Fibroblast of mammary gland (primary cell): Measurements from ENCODE around the gene SNX22.
"Not testable (repeated sequence)": the region's sequence is repeated elsewhere in the genome, so short reads cannot be mapped to it uniquely, and the experiment has no call there.

Experiments
- DNase-seq: peaks from one replicate; pipeline ENCODE4 v3.0.0-alpha.2; 2010; ENCODE audit warnings: low read depth
- H3K4me3 ChIP-seq: 2 replicates; pipeline ENCODE4 v1.5.1; 2011; ENCODE audit warnings: low read depth, mild to moderate bottlenecking, low read length, moderate library complexity; ENCODE audit not compliant: control insufficient read depth
- TF ChIP-seq, protein P1 (sequence below): conservative IDR thresholded peaks from 2 replicates; pipeline ENCODE4 v1.5.1; 2011; ENCODE audit warnings: low read depth, low read length, inconsistent platforms; ENCODE audit not compliant: control insufficient read depth, insufficient read depth

The SNX22 gene

DNA sequence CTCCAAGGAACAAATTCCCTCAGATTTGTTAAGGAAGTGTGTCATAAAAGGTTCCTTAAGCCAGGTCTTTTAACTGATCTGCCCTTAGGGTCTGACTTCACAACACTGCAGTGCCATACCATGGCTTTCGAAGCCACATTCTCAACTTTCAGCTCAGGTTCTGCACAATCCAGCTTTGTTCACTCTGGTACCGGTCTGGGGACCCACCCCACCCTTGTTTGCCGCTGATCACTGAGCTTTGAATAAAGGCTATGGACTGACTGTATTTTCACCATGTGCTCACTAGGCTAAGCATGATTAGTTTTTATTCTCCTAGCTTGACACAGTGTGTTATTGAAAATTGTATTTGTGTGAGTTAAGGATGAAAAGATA, 39.9 kb upstream of the SNX22 start:
- TF ChIP-seq, protein P1, sequence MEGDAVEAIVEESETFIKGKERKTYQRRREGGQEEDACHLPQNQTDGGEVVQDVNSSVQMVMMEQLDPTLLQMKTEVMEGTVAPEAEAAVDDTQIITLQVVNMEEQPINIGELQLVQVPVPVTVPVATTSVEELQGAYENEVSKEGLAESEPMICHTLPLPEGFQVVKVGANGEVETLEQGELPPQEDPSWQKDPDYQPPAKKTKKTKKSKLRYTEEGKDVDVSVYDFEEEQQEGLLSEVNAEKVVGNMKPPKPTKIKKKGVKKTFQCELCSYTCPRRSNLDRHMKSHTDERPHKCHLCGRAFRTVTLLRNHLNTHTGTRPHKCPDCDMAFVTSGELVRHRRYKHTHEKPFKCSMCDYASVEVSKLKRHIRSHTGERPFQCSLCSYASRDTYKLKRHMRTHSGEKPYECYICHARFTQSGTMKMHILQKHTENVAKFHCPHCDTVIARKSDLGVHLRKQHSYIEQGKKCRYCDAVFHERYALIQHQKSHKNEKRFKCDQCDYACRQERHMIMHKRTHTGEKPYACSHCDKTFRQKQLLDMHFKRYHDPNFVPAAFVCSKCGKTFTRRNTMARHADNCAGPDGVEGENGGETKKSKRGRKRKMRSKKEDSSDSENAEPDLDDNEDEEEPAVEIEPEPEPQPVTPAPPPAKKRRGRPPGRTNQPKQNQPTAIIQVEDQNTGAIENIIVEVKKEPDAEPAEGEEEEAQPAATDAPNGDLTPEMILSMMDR = no peak
- H3K4me3 ChIP-seq = no peak overlapping the region
- DNase-seq = no peak

DNA sequence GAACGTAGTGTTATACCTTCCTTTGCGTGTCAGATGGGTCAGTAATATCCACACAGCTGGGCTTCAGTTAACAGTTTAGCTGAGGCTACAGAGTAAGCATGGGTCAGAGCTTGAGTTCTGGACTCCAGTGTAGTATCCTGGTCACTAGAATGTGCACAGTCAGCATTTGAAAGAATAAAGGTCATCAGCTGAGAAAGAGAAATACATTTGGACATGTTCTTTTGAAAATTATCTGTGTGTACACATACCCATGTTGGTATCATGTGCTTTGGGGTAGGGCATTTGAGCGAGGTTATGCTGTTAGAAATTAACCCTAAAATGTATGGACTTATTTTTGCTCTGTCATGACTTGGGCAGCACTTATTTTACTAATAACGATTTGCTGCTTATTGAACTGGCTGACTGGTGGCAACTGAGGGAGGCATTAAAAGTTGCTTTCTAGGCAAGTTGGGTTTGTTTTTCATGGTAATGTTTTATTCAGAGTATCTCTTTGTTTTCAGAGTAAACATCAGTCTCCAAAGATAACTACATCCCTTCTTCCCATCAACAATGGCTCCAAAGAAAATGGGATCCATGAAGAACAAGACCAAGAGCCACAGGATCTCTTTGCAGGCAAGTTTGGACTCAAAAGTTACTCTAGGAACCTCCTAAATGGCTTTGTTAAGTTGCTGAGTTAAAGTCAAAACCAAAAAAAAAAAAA, 39.3 kb upstream of the SNX22 start:
- no peak for DNase-seq
- TF ChIP-seq, protein P1 = no peak

DNA sequence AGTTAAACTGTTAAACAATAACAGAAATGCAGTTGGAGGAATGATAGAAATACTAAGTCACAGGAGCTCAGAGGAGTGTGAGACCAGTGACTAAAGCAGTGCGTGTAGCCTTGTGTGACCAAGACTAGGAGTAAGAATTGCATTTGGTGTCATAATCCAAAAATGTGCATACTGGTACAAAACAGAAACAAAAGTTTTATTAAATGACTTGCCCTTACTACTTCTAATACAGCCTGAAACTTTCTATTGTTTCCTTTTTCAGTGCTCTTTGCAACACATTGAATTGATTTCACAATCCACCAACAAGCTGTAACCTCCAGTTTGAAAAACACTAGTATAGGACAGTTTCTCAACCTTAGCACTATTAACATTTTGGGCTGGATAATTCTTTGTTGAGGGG, 38.6 kb upstream of the SNX22 start:
- TF ChIP-seq, protein P1 = no peak
- H3K4me3 ChIP-seq = no peak overlapping the region
- DNase-seq = peak; percentile 52

More for the DNA sequence above, 39.3 kb upstream of the SNX22 start:
- H3K4me3 ChIP-seq = no peak overlapping the region

DNA sequence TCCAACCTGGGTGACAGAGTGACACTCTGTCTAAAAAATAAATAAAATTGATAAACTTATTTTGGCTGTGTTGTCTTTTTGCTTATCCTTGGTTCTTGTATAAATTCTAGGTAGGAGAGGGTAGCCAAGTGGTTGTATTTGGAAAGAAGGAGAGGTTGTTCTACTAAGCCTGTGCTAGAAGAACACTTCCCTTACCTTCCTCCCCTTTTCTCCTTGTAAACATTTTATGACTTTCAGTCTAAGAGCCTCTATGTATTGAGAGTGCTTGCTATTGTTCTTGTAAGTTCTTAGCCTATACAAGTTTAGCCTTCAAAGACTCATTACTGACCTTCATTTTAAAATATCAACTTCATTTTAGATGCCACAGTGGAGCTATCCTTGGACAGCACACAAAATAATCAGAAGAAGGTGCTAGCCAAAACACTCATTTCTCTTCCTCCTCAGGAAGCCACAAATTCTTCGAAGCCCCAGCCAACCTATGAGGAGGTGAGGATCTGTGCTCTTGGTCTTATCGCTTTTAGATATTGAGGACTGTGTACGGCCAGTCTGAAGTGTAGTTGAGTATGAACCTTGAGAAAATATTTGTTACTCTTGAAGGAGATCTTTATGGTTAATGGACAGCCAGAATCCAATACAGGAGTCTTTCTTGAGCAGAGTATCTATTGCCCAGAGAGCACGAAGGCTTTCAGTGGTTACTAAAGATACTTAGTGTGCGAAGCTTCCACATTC, 33.6 kb upstream of the SNX22 start:
- DNase-seq = no peak
- H3K4me3 ChIP-seq = no peak overlapping the region
- TF ChIP-seq, protein P1 = no peak

DNA sequence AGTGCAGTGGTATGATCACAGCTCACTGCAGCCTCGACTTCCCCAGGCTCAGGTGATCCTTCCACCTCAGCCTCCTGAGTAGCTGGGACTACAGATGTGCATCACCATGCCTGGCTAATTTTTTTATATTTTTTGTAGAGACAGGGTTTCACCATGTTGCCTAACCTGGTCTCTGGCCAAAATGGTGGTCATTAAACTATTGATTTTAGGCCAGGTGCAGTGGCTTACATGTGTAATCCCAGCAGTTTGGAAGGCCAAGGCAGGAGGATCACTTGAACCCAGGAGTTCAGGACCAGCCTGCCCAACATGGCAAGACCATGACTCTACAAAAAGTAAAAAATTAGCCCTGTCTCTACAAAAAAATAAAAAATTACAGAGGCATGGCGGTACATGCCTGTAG, 31.2 kb upstream of the SNX22 start:
- DNase-seq, H3K4me3 ChIP-seq: not testable (repeated sequence)

DNA sequence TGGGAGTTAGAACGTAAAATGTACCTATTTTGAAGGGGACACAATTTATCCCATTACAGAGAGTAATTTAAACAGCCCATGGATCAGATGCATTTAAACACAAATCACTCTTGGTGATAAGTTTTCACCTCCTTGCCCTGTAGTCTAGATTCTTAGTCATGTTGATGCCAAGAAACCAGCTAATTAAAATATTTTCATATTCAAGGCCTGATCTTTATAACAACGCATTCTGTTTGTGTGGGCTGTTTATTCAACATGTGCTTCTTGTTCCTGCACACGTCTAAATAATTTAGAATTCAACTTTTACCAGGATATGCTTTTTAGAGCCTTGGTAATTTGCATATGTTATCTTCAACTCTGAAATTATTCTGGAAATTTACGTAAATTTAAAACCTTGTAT, 29.9 kb upstream of the SNX22 start:
- TF ChIP-seq, protein P1 = no peak
- no peak for DNase-seq
- no peak overlapping the region for H3K4me3 ChIP-seq

DNA sequence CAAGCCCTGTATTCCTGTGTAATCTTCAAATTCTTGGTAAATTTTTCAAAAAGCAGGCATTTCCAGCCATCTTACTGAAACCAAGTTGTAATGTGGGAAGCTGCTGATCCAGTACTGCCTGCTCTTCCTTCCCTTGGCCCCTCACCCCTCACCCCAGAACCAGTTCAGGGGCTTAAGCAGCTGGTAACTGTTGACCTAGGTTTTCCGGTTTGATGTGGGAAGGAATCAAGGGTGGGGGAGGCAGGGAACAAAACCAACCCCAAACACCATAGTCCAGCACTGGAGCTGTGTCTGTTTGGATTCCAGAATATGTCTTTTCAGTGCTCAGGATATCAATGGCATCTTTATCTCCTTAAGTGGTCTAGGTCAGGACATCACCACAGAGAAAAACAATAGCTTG, 29.1 kb upstream of the SNX22 start:
- TF ChIP-seq, protein P1 = no peak
- no peak overlapping the region for H3K4me3 ChIP-seq
- DNase-seq = no peak
